CD4-positive, alpha-beta T cell treated with Interleukin-4 for 1 hour (primary cell): Measurements from ENCODE around the gene HAPSTR1.
A peak's percentile ranks its signal among the peaks of the same experiment; 100 is the strongest.
"Not testable (repeated sequence)": the region's sequence is repeated elsewhere in the genome, so short reads cannot be mapped to it uniquely, and the experiment has no call there.

Experiments used
- DNase-seq, 2 donors: peaks; one replicate each; pipeline ENCODE4 v3.0.0-alpha.2; 2020 to 2022

Gene HAPSTR1

DNA sequence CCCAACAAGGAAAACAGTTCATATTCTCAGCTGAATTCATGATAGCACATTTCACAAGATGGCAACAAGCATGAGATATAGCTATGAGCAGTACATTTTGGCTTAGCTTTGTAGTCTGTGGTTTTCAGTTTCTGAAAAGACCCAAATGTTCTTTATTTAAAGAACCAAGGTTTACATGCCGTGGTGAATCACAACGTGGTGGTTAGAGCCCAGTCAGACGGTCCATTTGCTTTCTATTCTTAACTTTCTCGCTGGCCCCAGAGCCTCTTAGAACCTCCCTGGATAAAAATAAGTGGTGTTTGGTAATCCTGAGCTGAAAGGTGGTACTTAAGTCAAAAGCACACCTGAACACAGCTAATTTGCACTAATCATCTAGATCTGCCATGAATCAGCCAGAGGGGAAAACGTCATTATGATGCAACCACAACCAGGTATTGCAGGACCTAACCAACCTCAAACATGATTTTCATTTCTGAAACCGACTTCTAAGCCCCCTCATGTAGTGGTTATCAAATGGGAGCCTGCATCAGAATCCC, 18.6 kb upstream of the HAPSTR1 start:
- no peak for DNase-seq

DNA sequence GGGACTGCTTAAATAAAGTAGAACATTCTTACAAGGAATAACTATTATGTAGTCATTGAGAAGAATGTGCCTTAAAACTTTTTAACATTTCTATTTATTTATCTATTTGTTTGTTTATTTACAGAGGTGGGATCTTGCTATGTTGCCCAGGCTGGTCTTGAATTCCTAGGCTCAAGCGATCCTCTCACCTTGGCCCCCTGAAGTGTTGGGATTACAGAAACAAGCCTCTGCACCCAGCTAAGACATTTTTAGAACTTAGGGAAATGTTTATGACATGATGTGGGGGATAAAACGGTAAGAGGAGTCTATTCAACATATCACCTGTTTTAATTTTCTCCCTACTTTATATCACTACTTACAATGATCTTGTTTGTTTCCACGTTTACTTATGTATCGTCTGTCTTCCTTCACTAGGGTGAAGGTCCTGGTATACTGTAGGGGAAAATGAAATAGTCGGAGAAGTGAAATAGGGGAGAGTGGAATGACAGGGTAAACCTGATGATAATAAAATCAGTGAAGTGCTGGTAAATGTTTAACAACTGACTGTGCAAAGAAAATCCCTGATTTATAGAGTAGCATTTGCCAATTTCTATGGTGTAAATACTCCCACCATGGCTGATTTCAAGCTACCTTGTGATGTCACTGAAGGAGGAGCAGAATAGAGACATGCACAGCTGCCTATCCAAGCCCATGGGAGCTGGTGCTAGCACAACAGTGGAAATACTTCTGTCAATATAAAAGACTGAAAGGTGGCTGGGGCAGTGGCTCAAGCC, 16.0 kb upstream of the HAPSTR1 start:
- no peak for DNase-seq

DNA sequence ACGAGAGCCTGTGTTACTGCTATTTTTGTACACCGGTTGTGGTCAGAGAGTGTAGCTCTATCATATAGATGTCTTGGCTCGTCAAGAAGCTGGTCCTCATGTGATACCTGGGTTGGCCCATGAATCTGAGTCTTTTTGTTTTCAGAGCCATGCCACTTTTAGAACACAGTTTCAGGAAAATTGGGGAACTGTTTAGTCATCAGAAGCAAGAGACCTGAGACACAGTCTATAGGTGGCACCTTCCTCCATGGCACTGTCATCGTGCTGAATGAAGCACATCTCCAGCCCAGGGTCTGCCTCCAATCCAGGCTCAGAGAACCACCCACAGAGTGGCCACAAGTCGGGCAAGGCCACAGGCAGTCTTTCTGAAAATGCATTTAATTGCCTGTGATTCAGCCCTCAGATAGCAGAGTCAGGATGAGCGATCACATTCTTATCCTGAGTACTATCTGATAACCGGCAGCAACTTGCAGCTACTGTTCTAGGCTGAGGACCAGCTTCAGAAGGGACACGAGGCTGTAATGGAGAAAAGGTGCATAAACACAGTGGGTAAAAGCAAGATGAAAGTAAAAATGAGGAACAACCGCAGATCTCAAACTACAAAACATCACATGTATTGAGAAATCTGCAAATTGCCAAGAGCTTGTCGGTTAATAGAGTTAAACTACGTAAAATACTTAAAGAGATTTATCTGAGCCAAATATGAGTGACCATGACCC, 14.2 kb upstream of the HAPSTR1 start:
- peak in 1 of 2 donors; percentile 13 for DNase-seq

DNA sequence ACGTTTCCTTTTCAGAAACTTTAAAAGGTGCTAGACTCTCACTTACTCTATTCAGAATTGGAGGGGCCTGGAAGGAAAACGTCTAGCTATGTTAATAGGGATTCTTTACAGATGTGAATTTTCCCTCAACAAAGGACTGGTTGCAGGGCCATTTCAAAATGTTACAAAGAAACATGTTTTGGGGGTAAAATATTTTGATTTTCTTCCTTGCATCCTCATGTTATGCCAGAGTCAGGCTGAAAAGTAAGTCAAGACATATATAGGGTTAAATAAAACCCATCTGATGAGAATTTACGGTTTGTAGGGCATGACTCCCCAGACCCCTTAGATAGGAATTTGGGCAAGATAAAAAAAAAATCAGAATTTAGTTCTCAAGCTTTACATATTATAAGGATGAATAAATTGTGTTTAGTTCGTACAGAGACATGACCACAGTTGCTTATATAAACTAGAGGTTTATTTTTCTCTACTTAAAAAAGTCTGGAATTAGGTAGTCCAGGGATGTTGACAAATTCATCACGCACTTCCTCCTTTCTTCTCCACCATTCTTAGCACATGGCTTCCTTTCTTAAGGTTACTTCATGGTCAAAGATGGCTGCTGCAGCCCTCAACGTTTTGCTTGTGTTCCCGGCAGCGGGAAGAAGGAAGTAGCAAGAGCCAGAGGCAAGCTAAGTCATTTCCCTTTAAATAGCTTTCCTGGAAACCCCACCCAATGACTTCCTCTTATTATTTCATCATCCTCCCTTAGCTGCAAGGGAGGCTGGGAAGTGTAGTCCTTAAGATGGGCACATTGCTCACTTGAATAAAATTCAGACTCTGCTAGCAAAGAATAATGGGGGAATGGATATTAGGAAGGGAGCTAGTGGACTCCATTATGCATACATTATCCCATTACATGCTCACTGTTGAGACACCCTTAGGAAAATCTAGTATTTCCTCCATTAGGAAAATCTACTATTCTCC, 12.7 kb upstream of the HAPSTR1 start:
- peak; percentile 79 to 85 for DNase-seq

DNA sequence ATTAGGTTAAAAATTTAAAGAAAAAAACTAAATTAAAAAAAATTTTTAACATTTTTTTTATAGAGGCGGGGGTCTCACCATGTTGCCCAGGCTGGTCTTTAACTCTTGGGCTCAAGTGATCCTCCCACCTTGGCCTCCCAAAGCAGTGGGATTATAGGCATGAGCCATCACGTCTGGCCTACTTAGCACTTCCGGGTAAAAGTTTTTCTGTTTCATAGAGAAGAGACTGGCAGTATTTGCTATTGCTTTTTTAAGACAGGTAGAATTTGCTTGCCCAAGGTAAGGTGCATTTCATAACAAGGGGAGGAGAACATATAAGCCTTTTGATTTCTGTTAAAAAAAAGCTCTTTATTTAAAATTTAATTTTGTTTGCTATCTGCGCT, 12.0 kb upstream of the HAPSTR1 start:
- no peak for DNase-seq

DNA sequence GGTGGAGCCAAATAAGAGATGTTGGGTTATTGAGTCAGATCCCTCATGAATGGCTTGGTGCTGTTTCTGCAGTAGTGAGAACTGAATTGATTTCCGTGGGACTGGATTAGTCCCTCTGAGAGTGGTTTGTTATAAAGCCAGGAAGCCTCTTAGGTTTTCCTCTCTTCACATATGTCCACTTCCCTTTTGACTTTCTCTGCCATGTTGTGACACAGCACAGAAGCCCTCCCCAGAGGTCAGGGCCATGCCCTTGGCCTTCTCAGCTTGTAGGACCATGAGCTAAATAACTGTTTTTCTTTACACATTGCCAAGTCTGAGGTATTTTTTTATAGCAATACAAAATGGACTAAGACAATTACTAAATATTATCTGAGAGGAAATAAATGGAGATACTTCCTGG, 10.3 kb upstream of the HAPSTR1 start:
- no peak for DNase-seq

DNA sequence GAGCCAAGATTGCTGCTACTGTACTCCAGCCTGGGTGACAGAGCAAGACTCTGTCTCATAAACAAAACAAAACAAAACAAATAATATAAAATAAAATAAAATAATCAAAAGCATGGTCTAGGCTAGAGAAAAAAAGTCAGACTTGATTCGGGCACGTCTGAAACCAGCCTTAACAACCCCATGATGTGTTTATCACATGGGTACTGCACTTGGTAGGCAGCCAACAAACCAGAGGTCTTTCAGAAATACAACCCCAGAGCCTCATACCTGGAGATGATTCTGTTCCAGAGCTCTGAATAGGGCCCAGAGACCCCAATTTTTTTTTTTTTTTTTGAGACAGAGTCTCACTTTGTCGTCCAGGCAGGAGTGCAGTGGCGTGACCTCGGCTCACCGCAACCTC, 9.6 kb upstream of the HAPSTR1 start:
- DNase-seq, result no peak

DNA sequence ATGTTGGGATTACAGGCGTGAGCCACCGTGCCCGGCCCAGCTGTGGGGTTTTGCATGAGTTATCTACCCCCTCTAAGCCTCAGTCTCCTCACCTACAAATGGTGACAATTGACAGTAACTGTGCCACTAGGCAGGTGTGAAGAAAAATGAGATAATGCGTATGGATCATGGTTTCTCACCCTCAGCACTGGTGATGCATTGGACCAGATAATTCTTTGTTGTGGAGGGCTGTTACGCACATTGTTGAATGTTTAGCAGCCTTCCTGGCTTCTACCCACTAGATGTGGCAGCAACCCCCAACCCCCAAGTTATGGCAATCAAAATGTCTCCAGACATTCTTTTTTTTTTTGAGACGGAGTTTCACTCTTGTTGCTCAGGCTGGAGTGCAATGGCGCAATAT, 9.0 kb upstream of the HAPSTR1 start:
- peak in 1 of 2 donors; percentile 51 for DNase-seq

DNA sequence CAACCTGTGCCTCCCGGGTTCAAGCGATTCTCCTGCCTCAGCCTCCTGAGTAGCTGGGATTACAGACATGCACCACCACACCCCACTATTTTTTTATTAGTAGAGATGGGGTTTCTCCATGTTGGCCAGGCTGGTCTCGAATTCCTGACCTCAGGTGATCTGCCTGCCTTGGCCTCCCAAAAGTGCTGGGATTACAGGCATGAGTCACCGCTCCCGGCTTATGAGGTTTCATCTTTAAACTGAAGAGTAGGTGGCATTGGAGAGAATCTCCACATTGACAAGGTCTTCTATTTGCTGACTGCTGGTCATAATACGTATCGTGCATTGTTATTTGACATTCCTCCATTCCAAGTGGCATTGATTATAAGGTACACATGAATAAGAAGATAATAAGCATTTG, 3.7 kb upstream of the HAPSTR1 start:
- not testable (repeated sequence) for DNase-seq

DNA sequence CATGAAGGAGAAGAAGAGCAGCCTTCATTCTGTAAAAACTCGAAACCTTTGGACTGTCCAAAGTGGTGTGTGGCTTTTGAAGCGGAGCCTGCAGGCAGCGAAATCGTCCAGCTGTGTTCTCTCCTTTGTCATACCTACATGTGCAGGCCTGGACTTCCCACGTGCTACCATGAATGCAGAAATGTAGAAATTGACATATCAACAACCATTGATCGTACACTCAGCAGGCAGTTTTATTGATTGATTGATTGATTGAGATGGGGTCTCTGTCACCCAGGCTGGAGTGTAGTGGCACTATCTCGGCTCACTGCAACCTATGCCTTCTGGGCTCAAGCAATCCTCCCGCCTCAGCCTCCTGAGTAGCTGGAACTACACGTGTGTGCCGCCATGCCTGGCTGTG, 2.6 kb upstream of the HAPSTR1 start:
- DNase-seq, result no peak

DNA sequence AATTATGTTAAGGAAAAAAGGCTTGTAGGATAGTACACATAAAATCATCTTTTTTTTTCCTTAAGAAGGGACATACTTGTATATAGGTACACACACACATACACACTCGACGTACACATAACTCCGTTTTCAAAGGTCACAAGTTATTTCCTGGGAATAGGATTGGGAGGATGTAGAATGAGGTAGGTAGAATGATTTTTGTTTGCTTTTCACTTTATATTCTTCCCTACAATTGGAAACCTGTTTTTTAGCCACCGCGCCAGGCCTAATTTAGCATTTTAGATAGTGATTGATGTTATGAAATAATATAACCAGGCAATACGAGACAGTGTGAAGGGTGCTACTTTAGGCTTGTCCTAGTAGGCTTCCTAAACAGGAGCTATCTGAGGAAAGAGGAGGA, 1.8 kb upstream of the HAPSTR1 start:
- no peak for DNase-seq

DNA sequence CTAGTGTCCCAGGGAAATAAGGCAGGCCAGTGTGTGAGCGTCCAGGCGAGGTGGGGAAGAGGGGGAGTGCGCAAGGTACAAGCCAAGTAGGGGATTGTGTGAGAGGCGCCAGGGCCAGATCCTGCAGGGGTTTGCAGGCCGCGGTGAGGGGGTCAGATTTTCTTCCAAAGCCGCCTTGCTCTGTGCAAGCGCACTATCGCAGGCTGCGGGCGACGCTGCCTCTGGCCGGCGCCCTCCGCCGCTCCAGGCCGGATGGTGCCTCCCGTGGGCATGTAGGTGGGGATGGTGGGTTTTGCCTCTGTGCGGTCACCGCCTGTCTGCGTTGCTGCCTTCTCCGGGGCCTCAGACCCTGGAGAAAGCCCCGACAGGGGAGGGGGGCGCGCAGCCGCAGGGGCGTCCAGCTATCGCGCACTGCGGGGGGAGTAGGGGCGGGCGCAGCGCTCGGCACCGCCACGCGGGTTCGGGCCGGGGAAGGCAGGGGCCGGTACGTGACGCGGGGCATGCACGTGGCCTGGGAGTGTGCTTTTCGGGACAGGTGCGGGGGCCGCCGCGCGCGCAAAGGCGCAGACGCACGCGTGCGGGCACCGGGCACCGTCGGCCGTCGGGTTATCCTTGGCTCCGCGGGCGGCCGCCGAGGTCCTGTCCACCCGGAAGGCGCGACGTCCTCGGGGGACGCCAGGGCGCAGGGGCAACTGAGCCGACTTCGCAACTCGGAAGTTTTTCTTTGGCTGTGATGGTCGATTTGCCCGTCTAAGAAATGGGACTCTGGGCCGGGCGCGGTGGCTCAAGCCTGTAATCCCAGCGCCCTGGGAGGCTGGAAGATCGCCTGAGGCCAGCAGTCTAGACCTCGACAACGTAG, 1.1 kb upstream of the HAPSTR1 start:
- DNase-seq, result peak; percentile 46 to 48

DNA sequence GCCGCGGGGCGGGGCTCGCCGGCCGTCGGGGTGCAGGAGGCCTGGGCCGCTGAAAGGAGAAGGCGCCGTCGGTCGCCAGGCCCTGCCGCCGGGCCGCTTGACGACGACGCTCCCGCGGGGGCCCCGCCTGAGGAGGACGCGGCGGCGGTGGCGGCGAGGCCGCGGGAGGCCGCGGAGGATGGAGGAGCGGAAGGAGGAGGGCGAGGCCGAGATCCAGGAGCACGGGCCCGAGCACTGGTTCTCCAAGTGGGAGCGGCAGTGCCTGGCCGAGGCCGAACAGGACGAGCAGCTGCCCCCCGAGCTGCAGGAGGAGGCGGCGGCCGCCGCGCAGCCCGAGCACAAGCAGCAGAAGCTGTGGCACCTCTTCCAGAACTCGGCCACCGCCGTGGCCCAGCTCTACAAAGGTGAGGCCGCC, 430 bp downstream of the HAPSTR1 start:
- DNase-seq, result peak; percentile 22 to 43

DNA sequence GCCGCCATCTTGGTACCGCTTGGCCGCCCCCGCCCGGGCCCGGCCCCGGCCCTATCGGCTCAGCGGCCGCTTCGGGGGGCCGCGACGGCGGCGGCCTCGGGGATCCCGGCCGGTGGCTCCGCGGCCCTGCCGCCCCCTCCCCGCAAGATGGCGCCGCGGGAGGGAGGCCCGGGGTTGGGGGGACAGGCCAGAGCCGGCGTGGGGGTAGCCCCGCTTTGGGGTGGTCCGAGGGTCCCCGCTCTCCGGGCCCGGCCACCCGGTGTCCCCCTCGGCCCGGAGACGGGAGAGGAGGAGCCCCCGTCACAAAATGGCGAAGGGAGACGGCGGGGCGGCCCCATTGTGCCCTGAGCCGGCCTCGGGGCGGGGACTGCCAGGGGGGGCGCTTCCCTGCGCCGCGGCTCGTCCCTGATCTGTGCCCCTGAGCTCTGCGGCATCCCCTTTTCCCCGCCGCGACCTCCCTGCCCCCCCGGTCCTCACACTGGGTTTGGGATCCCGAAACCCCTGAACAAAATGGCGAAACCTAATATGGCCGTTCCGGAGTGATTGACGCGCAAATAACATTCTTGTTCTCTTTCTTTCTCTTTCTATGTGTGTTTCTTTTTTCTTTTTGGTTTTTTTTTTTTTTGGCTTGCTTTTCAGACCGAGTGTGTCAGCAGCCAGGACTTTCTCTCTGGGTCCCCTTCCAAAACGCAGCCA, 986 bp downstream of the HAPSTR1 start:
- peak; percentile 37 to 59 for DNase-seq

DNA sequence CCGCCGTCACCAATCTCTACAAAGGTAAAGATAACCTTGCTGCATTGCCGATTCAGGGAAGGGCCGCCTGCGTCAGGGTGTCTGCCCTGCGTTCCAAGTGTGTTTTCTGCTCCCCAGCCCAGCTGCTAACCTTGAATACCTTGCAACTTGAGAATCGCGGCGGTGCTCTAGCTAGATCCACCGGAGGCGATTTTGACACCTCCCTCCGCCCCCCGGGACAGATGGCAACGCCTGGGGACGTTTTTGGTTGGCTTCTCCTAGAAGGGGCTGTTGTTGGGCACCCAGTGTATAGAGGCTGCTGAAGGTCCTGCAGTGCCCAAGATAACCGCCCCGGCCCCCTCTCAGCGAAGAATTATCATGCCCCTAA, 1.5 kb downstream of the HAPSTR1 start:
- DNase-seq, result peak; percentile 26 to 36

DNA sequence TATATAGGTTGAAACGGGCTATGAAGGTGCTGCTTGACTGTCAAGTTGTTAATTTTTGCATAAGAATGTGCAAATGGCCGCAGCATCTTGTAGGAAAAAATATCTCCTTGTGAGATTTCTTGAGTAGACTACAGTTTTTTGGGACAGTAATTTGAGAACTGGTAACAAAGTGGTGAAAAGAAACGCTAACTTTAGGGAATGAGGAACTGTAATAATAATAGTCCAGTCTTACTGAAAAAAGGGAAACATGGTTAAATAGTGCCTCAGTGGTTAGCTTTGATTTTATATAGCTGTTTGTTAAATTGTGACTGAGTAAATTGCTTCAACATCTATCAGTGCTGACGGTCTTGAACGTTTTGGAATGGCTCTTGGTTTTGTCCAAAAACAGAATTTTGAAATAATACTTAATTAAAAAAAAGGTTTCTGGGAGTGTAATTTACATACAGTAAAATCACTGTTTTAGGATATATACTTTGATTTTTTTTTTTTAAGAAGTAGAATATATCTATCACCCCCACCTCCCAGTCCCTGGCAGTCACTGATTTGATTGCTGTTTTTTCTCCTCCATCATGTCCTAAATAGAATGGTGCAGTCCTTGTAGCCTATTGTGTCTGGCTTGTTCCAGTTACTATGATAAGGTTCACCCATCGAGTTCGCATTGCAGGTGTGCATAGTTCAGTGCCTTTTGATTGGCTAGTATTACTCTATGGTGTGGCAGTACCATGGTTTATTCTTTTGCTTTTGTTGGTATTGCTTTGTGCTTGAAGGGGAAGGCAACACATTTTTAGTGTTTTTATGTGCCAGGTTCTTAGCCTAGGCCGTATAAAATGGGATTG, 2.8 kb downstream of the HAPSTR1 start:
- no peak for DNase-seq

DNA sequence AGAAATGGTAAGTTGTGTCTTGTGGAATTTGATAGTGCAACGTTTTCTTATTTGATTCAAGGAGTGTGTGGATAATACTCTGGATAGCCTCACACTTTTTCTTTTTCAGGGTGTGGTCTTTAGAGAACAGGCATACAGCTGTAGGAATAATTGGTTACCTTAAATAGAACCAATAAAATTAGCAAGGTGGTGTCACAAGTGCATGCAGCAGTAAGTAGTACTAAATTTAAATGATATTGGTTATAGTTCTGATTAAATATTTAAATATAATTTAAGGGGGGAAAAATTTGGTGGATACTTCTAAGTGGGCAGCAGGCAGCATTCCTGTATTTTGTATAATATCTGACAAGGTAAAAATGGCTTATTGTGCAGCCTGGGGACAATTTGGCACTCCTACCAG, 3.7 kb downstream of the HAPSTR1 start:
- DNase-seq, result no peak

DNA sequence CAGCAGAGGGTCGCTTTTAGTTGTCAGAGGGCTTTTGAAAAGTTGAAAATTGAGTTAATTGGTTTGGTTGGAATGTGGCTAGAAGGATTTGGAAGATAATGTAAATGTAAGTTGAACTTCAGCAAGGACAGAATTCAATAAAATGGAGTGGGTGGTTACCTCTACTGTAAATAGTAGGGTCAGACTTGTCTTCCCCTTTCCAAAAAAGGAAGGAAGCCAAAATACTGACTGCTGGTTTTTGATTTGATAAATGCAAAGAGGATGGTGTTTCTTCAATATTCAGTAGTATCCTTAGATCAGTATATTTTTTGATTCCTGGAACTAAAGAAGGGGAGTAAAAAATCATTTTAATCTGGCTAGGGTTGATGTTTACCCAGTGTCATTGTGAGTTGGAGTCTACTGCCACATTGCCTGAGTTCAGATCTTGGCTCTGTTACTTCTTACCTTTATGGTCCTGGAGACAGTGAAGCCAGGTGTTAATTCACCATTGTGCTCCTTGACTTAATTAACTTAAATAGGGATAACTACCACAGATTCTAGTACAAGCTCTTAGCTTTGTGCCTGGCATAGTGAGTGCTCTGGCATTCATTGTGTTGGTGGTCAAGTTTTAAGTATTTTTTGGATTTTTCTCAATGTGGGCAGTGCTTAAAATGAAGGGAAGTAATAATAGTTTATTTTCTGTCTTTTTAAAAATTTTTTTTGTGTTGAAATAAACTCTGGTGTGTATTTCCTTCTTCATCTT, 4.4 kb downstream of the HAPSTR1 start:
- DNase-seq, result no peak

DNA sequence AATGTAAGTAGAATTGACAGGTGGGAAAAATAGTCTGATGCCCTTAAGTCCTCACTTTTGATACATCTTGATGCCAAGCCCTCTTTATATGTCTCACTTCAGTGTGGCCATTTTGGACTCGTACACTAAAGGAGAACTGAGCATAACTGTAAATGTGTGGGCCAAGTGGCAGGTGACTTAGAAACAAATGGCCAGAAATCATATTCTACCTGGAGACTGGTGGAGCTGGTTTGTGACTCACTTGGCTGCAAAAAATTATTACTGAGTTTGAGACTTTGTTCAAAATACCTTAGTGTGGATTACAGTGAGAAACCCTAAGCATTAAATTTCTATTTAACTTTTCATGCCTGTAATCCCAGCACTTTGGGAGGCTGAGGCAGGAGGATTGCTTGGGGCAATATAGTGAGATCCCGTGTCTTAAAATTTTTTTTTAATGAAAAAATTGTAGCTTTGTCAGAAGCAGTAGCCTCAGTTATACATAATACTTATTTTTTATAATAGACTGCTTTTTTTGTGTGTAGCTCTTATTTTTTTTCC, 5.0 kb downstream of the HAPSTR1 start:
- DNase-seq, result no peak
